Embryonic facial prominence (tissue), 1 donor: Measurements from ENCODE around the gene GCGR.
A peak's percentile ranks its signal among the peaks of the same experiment; 100 is the strongest.

Experiments used
- DNase-seq: peaks from one replicate; pipeline ENCODE4 v3.0.0-alpha.2; 2016; ENCODE audit errors: extremely low spot score

Gene GCGR

DNA sequence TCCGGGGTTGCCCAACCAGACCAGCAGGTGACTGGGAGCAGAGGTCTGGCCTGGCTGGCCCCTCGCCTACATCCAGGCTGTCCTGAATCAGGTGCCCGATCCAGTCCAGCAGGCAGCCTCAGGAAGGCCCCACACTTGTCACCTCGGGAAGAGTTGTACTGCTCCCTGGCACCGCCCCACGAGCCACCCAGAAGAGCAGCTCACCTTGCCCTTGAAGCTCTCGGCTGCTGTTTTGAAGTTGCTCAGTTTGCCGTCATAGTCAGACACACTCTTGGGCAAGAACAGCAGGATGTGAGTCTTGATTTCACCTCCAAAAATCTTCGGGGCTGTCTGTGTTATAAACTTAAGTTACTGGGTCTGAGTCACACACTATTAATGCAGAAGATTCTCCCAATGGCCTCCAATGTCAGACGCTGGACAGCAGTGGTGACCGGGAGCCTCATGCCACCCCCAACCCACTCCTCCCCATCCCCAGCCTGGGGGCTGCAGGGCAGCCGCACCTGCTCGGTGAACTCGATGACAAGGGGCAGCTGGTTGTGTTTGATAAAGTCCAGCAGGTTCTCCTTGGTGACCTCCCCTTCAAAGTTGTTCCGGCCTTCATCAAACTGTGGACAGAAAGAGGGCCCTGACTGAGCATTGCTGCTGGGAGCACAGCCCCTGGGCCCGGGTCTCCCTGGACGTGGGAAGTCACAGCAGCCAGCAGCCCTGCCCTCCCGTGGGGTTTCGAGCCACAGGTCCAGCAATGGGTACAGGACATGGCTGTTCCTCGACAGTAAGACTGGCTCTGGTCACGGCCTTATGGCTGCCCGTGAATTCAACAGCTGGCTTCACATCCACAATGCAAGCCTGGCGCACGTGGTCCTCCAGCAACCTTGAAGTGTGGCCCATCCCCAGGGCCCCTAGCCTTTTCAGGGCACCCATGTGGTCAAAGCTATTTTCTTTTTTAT, 43.1 kb downstream of the GCGR start:
- DNase-seq: no peak

DNA sequence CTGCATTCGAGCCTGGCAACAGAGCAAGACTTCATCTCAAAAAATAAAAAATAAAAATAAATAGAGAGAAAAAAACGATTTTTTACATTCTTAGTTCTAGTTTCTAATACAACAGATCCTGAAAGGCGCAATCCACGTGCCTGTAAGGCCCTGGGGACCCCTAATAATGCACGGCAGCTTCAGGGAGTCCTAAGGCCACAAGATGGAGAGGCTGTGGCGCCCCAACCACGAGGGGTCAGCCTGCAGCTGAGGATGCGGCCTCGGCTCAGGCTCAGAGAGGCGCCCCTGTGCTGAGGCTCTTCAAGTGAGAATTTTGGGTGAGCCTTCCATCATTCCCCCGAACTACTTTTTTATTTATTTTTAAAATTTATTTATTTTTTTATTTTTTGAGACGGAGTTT, 45.5 kb downstream of the GCGR start:
- no peak for DNase-seq

DNA sequence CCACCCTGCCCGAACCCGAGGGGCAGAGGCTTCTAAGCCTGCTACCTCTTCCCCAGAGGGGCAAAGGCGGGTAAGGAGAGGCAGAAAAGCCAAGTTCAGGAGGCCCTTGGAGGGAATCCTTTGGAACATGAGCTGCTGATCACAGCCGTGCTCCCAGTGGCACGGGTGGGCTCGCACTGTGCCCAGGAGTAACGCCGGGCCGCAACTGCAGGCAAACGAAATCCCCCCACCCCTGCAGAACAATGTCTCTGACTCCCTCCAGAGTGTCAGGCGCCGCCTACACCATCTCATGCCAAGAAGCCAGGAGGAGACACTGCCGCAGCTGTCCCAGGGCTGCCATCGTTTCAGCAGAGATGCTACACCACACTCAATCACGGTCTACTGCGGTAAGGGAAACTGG, 47.5 kb downstream of the GCGR start:
- no peak for DNase-seq

DNA sequence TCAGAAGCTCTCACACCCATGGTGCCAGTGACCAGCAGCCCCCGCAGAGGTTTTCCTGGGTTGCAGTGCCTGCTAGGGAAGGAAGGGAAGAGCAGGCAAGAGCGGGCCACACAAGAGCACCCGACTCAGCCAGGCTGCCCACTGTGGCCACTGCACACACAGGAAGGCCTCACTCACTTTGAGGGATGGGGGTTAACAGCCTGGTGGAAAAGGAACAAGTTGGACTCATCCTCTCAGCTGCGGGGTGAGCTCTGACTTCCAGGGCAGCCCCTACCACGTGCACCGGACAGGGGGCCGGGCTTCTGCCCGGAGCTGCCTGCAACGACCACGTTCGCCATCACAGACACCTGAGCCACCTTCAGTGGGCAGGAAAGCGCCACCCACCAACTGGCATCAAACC, 48.3 kb downstream of the GCGR start:
- DNase-seq: no peak

DNA sequence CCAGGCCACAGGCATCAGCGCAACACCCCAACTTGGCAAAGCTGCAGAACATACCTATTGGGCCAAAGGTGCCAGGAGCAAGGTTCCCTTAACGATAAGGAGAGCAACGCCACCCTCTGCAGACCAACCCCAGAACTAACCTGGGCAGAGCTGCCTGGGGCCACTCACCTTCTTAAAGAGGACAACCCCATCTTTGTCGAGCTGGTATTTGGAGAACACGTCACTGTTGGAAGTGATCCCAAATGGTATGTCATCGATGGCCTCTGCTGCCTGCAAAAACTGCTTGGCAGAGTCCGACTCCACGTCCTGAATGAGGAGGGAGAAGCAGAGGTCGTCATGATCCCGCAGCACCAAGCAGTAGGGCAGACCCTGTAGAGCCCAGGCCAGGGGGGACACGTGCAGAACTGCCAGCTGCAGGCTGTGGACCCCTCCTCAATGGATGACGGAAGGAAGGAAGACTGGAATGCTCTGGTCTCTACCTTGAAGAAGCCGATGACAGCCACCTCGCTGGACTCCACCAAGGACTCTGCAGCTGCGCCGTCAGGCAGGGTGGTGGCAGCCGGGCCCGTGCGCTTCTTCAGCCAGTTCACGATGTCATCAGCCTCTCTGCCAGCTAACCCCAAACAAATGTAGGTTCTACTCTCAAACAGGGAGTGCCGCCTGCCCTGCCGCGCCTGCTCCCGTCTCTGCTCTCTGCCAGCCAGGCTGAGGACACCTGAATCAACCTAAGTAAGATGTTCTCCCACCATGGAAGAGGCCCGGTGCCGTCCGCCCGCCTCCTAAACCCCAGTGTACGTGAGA, 51.2 kb downstream of the GCGR start:
- no peak for DNase-seq

DNA sequence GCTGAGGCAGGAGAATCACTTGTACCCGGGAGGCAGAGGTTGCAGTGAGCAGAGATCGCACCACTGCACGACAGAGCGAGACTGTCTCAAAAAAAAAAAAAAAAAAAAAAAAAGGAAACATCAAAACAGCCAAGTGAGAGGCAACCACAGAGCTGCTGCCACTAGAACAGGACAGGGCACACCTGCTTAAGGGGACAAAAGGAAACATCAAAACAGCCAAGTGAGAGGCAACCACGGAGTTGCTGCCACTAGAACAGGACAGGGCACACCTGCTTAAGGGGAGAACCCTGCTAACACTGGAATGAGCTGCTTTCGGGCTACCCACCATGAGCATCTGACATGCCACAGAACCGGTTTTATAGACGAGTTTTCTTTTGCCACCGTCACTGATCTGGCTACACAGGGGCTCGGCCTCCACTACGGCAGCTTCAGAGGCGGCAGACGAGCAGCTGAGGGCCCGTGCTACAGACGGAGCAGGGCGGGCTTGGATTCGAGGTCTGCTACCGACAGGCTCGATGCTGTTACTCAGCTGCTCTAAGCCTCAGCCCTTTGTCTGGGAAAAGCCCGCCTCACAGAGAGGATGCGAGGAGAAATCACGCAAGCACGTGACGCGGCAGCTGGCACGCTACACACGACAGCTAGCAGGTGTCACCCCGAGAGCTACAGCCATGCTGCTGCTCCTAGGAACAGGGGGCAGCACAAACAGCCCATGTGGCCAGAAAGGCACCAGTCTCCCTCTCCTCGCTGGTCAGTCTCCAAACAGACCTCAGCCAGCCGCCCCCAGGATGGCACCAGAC, 54.4 kb downstream of the GCGR start:
- DNase-seq: no peak

DNA sequence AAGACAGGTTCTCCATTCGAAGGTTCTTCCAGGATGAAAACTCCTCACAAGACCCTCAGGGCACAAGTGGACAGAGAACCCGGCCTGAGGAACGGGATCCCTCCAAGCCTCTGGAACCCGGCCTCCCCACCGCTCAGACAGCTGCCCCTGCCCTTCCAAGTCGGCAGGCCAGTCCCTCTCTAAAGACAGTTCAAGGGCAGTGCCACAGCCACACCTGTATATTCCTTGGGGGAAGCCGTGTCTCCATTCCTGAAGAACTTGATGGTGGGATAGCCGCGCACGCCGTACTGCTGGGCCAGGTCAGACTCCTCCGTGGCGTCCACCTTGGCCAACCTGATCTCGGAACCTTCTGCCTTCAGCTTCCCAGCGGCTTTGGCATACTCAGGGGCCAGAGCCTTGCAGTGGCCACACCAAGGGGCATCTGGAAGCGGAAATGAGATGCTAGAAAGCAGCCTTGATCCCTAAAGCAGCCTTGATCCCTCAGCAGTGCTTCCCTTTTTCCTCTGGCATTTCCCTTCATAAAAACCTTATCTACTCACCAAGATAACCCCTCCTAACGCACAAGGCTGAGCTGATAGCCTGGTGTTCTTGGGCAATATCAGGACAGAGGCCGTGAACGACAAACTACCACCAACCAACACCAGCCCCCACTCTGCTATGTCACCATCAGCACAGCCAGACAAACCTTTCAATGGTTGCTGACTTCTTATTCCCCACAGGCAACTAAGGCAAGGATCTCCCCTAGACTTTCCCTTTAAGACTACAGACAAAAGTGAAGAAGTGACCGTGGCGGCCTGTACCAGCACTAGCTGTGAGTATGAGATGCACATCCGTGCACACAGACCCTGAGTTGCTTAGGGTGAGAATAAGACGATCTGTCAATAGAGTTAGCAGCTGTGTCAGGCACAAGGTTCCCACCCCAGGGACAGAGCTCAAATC, 55.3 kb downstream of the GCGR start:
- DNase-seq: no peak

DNA sequence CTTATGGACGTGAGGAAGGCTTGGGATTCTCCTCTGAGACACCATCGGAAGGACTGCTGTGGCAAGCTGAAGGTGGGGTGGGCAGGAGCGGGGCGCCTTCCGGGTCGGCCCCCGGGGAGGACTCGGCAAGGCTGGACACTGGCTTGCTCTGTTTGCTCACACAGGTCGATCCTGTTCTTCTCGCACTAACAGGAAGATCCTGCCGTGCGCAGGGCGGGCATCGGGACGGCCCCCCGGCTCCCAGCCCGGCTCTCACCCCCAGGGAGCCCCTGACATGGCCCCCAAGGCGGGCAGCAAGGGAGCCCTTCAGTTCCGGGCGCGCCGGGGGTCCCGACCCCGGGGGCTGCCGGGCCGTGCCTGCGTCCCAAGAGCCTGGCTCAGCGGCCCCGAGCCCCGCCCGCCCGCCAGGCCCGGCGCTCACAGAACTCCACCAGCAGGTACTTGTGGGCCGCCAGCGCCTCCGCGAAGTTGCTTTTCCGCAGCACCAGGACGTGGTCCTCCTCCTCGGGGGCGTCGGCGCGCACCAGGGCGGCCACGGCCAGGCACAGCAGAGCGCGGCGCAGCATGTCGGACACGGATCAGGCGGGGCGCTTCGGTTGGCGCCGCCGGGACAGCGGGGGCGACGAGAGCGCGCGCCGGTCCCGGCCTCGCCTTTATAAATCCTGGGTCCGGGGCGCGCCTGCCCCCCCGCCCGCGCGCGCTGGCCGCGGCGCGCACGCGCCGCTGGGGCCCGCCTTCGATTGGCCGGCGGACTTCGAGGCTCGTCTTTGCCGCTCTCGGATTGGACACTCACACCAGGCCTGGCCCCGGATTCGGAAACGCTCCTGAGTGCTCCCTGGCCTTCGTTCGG, 56.2 kb downstream of the GCGR start, which contains the start of gene P4HB:
TSS of gene P4HB (minus strand) at position 630 of the 850 bp plus-strand sequence. CDS start at position 566, 64 bp downstream.
- DNase-seq: no peak

DNA sequence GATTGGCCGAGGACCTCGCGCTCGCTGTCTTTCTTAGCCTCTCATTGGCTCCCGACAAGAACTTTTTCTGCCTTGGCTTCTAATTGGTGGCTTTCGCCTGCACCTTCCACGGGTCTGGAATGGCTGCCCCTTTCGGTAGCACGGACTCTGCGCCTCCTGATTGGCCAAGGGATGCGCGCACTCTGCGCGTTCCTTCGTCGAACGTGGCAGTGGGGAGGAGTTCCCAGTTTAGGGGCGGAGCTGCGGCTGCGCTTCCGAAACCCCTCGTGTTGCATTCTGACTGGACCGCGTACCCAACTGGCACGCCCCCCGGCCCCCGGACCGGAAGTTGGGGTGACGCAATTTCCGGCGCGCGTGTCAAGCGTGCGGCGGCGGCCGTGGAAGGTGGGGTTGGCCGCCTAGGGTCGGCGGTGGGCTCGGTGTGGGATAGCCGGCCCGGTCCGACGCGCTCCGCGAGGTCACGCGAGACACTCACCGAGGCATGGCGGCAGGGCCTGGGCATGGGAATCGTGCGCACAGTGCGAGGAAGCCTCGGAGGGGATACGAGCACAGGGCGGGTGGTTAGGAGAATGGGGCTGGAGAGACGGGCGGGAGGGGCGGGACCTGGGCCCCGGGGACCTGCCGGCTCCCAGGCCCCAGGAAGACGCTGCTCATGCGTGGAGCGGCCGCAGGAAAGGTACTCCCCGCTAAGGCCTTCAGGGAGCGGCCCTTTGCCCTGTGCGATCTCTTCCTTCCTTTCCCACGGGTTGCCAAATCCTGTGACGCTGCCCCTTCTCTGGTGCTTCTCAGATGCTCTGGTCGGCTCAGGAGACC, 57.0 kb downstream of the GCGR start:
- peak; percentile 100 for DNase-seq

DNA sequence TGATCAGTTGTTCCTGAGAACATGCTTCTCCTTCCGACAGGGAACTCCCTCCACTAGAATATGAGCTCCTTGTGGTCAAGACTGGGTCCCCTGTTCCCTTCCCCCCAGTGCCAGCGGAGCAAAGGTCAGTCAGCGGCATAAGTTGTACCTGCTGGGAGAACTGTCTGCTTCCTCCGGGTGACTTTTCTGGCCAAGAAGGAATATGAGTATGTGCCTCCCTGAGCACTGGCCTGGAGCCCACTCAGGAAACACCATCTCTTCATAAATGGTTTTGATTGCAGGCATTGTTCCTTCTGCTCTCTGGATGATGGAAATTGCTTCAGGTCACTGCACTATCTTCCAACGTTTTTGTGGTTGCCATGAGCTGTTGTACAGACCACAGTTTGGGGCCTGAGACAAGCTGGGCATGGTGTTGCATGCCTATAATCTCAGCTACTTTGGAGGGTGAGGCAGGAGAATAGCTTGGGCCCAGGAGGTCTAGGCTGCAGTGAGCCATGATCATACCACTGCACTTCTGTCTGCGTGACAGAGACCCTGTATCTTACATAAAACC, 59.2 kb downstream of the GCGR start:
- DNase-seq: no peak
